HL-60 (cell line): ENCODE results near the gene RNF26.

Source experiments
- GABPA ChIP-seq: IDR thresholded peaks from 2 replicates; pipeline ENCODE4 v1.6.1; 2012; ENCODE audit warnings: low read depth
- POLR2AphosphoS5 ChIP-seq: IDR thresholded peaks from 2 replicates; pipeline ENCODE4 v1.6.1; 2012; ENCODE audit warnings: low read depth
- TF ChIP-seq, protein P1 (sequence below): IDR thresholded peaks from one replicate; pipeline ENCODE4 v1.5.1; 2011; ENCODE audit warnings: low read length, control low read depth, inconsistent platforms; ENCODE audit not compliant: insufficient read depth
- TF ChIP-seq, protein P2 (sequence below): IDR thresholded peaks from 2 replicates; pipeline ENCODE4 v1.6.1; 2012; ENCODE audit warnings: low read depth; ENCODE audit not compliant: insufficient replicate concordance

DNA sequence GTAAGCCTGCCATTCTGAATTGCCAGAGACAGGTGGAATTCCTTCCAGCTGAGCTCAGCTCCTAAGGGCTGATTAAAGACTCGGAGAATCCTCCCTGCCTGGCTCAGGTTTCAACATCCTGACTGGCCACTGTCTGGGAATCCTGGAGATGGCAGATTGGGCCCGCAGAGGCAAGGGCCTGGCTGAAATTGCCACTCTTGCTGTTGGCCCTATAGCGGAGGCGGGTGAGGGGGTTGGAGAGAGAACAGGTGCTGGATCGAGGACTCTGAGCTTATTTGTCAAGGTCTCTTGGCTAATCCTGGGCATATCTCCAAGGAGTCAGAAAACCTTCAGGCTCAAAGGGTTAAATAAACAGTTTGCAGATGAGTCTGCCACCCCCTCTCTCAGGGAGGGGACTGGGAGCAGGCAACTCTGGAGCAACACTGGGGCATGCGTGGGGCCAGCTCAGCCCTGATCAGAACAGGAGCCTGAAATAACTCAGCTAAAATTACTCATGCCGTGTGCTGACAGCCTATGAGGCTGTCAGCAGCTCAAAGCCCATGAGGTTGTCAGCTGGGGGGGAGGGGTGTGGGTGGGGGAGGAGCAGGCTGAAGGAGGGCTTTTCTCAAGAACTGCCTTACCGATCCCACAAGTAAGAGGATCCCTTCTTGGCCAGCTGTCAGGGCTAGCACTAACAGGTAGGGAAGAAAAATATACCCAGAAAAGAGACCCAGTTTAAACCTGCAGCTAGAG lies 26.9 kb downstream of the RNF26 start:
- TF ChIP-seq, protein P1, sequence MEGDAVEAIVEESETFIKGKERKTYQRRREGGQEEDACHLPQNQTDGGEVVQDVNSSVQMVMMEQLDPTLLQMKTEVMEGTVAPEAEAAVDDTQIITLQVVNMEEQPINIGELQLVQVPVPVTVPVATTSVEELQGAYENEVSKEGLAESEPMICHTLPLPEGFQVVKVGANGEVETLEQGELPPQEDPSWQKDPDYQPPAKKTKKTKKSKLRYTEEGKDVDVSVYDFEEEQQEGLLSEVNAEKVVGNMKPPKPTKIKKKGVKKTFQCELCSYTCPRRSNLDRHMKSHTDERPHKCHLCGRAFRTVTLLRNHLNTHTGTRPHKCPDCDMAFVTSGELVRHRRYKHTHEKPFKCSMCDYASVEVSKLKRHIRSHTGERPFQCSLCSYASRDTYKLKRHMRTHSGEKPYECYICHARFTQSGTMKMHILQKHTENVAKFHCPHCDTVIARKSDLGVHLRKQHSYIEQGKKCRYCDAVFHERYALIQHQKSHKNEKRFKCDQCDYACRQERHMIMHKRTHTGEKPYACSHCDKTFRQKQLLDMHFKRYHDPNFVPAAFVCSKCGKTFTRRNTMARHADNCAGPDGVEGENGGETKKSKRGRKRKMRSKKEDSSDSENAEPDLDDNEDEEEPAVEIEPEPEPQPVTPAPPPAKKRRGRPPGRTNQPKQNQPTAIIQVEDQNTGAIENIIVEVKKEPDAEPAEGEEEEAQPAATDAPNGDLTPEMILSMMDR, result no peak
- TF ChIP-seq POLR2AphosphoS5, result no peak
- TF ChIP-seq, protein P2, sequence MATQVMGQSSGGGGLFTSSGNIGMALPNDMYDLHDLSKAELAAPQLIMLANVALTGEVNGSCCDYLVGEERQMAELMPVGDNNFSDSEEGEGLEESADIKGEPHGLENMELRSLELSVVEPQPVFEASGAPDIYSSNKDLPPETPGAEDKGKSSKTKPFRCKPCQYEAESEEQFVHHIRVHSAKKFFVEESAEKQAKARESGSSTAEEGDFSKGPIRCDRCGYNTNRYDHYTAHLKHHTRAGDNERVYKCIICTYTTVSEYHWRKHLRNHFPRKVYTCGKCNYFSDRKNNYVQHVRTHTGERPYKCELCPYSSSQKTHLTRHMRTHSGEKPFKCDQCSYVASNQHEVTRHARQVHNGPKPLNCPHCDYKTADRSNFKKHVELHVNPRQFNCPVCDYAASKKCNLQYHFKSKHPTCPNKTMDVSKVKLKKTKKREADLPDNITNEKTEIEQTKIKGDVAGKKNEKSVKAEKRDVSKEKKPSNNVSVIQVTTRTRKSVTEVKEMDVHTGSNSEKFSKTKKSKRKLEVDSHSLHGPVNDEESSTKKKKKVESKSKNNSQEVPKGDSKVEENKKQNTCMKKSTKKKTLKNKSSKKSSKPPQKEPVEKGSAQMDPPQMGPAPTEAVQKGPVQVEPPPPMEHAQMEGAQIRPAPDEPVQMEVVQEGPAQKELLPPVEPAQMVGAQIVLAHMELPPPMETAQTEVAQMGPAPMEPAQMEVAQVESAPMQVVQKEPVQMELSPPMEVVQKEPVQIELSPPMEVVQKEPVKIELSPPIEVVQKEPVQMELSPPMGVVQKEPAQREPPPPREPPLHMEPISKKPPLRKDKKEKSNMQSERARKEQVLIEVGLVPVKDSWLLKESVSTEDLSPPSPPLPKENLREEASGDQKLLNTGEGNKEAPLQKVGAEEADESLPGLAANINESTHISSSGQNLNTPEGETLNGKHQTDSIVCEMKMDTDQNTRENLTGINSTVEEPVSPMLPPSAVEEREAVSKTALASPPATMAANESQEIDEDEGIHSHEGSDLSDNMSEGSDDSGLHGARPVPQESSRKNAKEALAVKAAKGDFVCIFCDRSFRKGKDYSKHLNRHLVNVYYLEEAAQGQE, result no peak
- TF ChIP-seq GABPA, result no peak
